HCT116 (cell line): ENCODE results near the gene CENPP. TPM values are rescaled to one million over a fixed set of nuclear protein-coding genes. Genes with fewer than 3 reads are reported as not detected.

ENCODE experiments used
- ATAC-seq: fragments of 200-7000 bp; cut with Tn5 transposase; 2 replicates; pipeline ENCODE4 v1.9.1; 2020; ENCODE audit warnings: mild to moderate bottlenecking, moderate library complexity
- BruUV-seq: library from RNA; stranded (reverse); fragments of 400-500 nt; replicated peaks from 2 replicates; lab custom pipeline; 2021; lab: Mats Ljungman, UMichigan
- CTCF ChIA-PET: fragments of 300-600 bp; sonication (Branson Sonifier 250); formaldehyde crosslinking; loops from one replicate; lab custom pipeline; 2021; ENCODE audit warnings: antibody characterized with exemption; lab: Charles Lee
- POLR2A ChIA-PET: fragments of 300-600, 350-600 bp; sonication (Branson Sonifier 250); formaldehyde crosslinking; loops from one replicate; lab custom pipeline; 2021; ENCODE audit warnings: antibody characterized with exemption; lab: Charles Lee
- RAD21 ChIA-PET, 2 experiments: fragments of 300-600 bp; sonication (Branson Sonifier 250); formaldehyde crosslinking; loops; one replicate each; lab custom pipeline; 2023; ENCODE audit warnings: low total read pairs in 2 of 2; ENCODE audit not compliant: uncharacterized antibody in 2 of 2, unreplicated experiment in 2 of 2, low non-redundant PET in 1 of 2; lab: Charles Lee
- DNase-seq: peaks from one replicate; pipeline ENCODE4 v3.0.0-alpha.2; 2010; ENCODE audit warnings: low read depth, low spot score
- H2AFZ ChIP-seq: fragments of 200-600 bp; shearing (Covaris generic), sonication (generic); 2 replicates; pipeline ENCODE4 v1.6.1; 2017; ENCODE audit warnings: low read depth, mixed run types, mixed read lengths, antibody characterized with exemption, low read length; ENCODE audit not compliant: poor library complexity, severe bottlenecking
- H3K27ac ChIP-seq: 2 replicates; pipeline ENCODE4 v1.5.1; 2012; ENCODE audit warnings: low read depth, low read length
- H3K27me3 ChIP-seq: fragments of 200-600 bp; sonication (generic); 2 replicates; pipeline ENCODE4 v1.6.1; 2016; ENCODE audit warnings: mixed run types, low read length, mixed read lengths; ENCODE audit not compliant: insufficient read depth
- H3K36me3 ChIP-seq, 2 experiments: fragments of 200-500 bp in 1 of 2; fragments of 200-600 bp in 1 of 2; sonication (Bioruptor generic) in 1 of 2; sonication (generic) in 1 of 2; 2 replicates each; pipeline versions ENCODE4 v1.5.1 to v1.6.1; 2014 to 2016; ENCODE audit warnings: low read length in 2 of 2, inconsistent platforms in 1 of 2, mixed read lengths in 1 of 2, mixed run types in 1 of 2; ENCODE audit not compliant: insufficient read depth in 2 of 2, control insufficient read depth in 1 of 2
- H3K4me1 ChIP-seq, 2 experiments: fragments of 200-600 bp in 1 of 2; sonication (generic) in 1 of 2; 2 replicates each; pipeline versions ENCODE4 v1.5.1 to v1.6.1; 2012 to 2017; ENCODE audit warnings: low read length in 2 of 2, inconsistent platforms in 1 of 2, mild to moderate bottlenecking in 1 of 2, mixed read lengths in 1 of 2, mixed run types in 1 of 2, moderate library complexity in 1 of 2; ENCODE audit not compliant: insufficient read depth in 2 of 2, control insufficient read depth in 1 of 2
- H3K4me2 ChIP-seq: fragments of 200-600 bp; sonication (generic); 2 replicates; pipeline ENCODE4 v1.6.1; 2017; ENCODE audit warnings: mixed run types, low read length, mixed read lengths
- H3K4me3 ChIP-seq, 2 experiments: fragments of 200-600 bp in 1 of 2; sonication (generic) in 1 of 2; replicated peaks in 1 of 2; 2 replicates each; pipeline ENCODE4 v1.5.1; 2011 to 2016; ENCODE audit warnings: low read length in 2 of 2, control low read depth in 1 of 2, low read depth in 1 of 2, mild to moderate bottlenecking in 1 of 2, mixed read lengths in 1 of 2, mixed run types in 1 of 2
- H3K79me2 ChIP-seq: fragments of 200-600 bp; sonication (generic); 2 replicates; pipeline ENCODE4 v1.6.1; 2017; ENCODE audit warnings: mild to moderate bottlenecking, mixed run types, low read length, moderate library complexity, mixed read lengths; ENCODE audit not compliant: insufficient read depth
- H3K9ac ChIP-seq: fragments of 200-600 bp; sonication (generic); 2 replicates; pipeline ENCODE4 v1.6.1; 2016; ENCODE audit warnings: low read length, mixed read lengths
- H3K9me2 ChIP-seq: fragments of 200-600 bp; sonication (generic), shearing (Covaris generic); 2 replicates; pipeline ENCODE4 v1.6.1; 2017; ENCODE audit warnings: mixed run types, mild to moderate bottlenecking, moderate library complexity; ENCODE audit not compliant: insufficient read depth
- H3K9me3 ChIP-seq, 2 experiments: fragments of 200-500 bp in 1 of 2; fragments of 200-600 bp in 1 of 2; sonication (Bioruptor generic) in 1 of 2; sonication (generic) in 1 of 2; 2 replicates each; pipeline ENCODE4 v1.6.1; 2014 to 2017; ENCODE audit warnings: low read length in 2 of 2, mixed read lengths in 2 of 2, inconsistent platforms in 1 of 2, low read depth in 1 of 2, mild to moderate bottlenecking in 1 of 2, mixed run types in 1 of 2, moderate library complexity in 1 of 2; ENCODE audit not compliant: control insufficient read depth in 1 of 2, insufficient read depth in 1 of 2
- H4K20me1 ChIP-seq: fragments of 200-600 bp; sonication (generic), shearing (Covaris generic); 2 replicates; pipeline ENCODE4 v1.6.1; 2017; ENCODE audit warnings: mixed run types, mild to moderate bottlenecking, moderate library complexity; ENCODE audit not compliant: insufficient read depth
- CEBPB ChIP-seq: IDR thresholded peaks from 2 replicates; pipeline ENCODE4 v1.6.1; 2012; ENCODE audit warnings: low read depth
- CTCF ChIP-seq, 3 experiments: fragments of 200-600 bp in 1 of 3; sonication (generic) in 1 of 3; IDR thresholded peaks in 2 of 3; conservative IDR thresholded peaks in 1 of 3; 2 replicates each; pipeline ENCODE4 v1.5.1; 2012 to 2017; ENCODE audit warnings: low read depth in 2 of 3, low read length in 2 of 3, antibody characterized with exemption in 1 of 3, borderline replicate concordance in 1 of 3, control low read depth in 1 of 3, mild to moderate bottlenecking in 1 of 3, mixed read lengths in 1 of 3, mixed run types in 1 of 3, moderate library complexity in 1 of 3; ENCODE audit not compliant: insufficient read depth in 1 of 3
- EGR1 ChIP-seq: IDR thresholded peaks from 2 replicates; pipeline ENCODE4 v1.6.1; 2012; ENCODE audit warnings: low read depth
- ELF1 ChIP-seq: IDR thresholded peaks from 2 replicates; pipeline ENCODE4 v1.6.1; 2012; ENCODE audit warnings: low read depth, borderline replicate concordance
- EZH2 ChIP-seq: fragments of 200-600 bp; sonication (generic); IDR thresholded peaks from 2 replicates; pipeline ENCODE4 v1.6.1; 2017; ENCODE audit warnings: antibody characterized with exemption, mixed run types
- EZH2phosphoT487 ChIP-seq: fragments of 200-600 bp; IDR thresholded peaks from 2 replicates; pipeline ENCODE4 v1.6.1; 2018; ENCODE audit warnings: antibody characterized with exemption, borderline replicate concordance
- FOSL1 ChIP-seq: IDR thresholded peaks from 2 replicates; pipeline ENCODE4 v1.6.1; 2012; ENCODE audit warnings: low read depth
- JUND ChIP-seq: IDR thresholded peaks from 2 replicates; pipeline ENCODE4 v1.6.1; 2012
- MAX ChIP-seq: IDR thresholded peaks from 2 replicates; pipeline ENCODE4 v1.6.1; 2012
- POLR2AphosphoS5 ChIP-seq: IDR thresholded peaks from 2 replicates; pipeline ENCODE4 v1.6.1; 2011; ENCODE audit warnings: mild to moderate bottlenecking, low read depth, low read length, moderate library complexity
- RAD21 ChIP-seq: IDR thresholded peaks from 2 replicates; pipeline ENCODE4 v1.6.1; 2012; ENCODE audit warnings: low read depth, mild to moderate bottlenecking
- REST ChIP-seq: IDR thresholded peaks from 2 replicates; pipeline ENCODE4 v1.6.1; 2012; ENCODE audit warnings: low read depth
- SP1 ChIP-seq: IDR thresholded peaks from 2 replicates; pipeline ENCODE4 v1.6.1; 2012; ENCODE audit warnings: low read depth
- TCF7L2 ChIP-seq: IDR thresholded peaks from 2 replicates; pipeline ENCODE4 v1.7.0; 2011; ENCODE audit warnings: borderline replicate concordance, inconsistent platforms; ENCODE audit not compliant: insufficient read depth, insufficient read length; ENCODE audit errors: extremely low read depth
- YY1 ChIP-seq: IDR thresholded peaks from 2 replicates; pipeline ENCODE4 v1.6.1; 2011; ENCODE audit warnings: low read length, low read depth, moderate library complexity, mild to moderate bottlenecking; ENCODE audit not compliant: insufficient replicate concordance; ENCODE audit errors: extremely low read depth
- intact Hi-C: fragments of 100-400 bp; cut with micrococcal nuclease; formaldehyde crosslinking; loops from 2 replicates; pipeline ENCODE4 v1.10.0; 2022
- total RNA-seq: library from RNA; stranded (reverse); gene quantifications from one replicate; pipeline ENCODE4 v1.2.1, GENCODE V29; 2021; ENCODE audit not compliant: unreplicated experiment

The CENPP gene
- total RNA-seq, 1 experiment from 2014 or later, result 7.0 TPM

DNA sequence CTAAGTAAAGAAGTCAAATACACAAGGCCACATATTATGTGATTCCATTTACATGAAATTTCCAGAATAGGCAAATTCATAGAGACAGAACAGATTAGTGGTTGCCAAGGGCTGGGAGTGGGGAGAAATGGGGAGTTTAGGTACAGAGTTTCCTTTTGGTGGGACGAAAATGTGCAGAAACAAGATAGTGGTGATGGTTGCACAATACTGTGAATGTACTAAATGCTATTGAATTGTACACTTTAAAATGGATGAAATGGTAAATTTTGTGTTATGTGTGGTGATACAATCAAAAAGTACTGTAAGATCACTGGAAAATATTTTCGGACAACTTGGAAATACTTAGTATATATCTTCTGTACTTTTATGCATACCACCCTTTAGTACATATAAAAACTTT, 195.1 kb downstream of the CENPP start:
- no peaks in the 10 kb centered on the region for H3K9me3 ChIP-seq
- TF ChIP-seq REST, result no peak
- TF ChIP-seq POLR2AphosphoS5, result no peak
- TF ChIP-seq MAX, result no peak
- TF ChIP-seq FOSL1, result no peak
- no peak for TF ChIP-seq SP1
- TF ChIP-seq YY1, result no peak
- TF ChIP-seq RAD21, result no peak
- TF ChIP-seq EGR1, result no peak
- TF ChIP-seq CEBPB, result no peak
- no peak for TF ChIP-seq EZH2phosphoT487
- TF ChIP-seq JUND, result no peak
- TF ChIP-seq EZH2, result no peak
- no peak for TF ChIP-seq ELF1
- no peak for TF ChIP-seq CTCF (IDR thresholded peaks at IDR 0.05 in 2 of 3, conservative IDR thresholded peaks at IDR 0.05 in 1 of 3; ENCODE audit: borderline replicate concordance in 1 of 3, insufficient read depth in 1 of 3, low read depth in 2 of 3, low read length in 2 of 3)
- TF ChIP-seq TCF7L2, result no peak
- H3K4me2 ChIP-seq, result no peak overlapping the region
- intact Hi-C loops, result no loop called here
- DNase-seq (no peak), ATAC-seq (no peak)
- no peaks in the 10 kb centered on the region for H3K79me2 ChIP-seq
- H4K20me1 ChIP-seq, result no peaks in the 10 kb centered on the region
- no peaks in the 10 kb centered on the region for H3K4me1 ChIP-seq
- no peak overlapping the region for H3K27ac ChIP-seq
- no peaks in the 10 kb centered on the region for H3K9me2 ChIP-seq
- BruUV-seq, result no TSS peak
- ChIA-PET RAD21 (no interaction called here), POLR2A (no interaction called here), CTCF (no interaction called here)
- no peak overlapping the region for H2AFZ ChIP-seq
- no peaks in the 10 kb centered on the region for H3K36me3 ChIP-seq
- H3K9ac ChIP-seq, result no peak overlapping the region
- no peaks in the 10 kb centered on the region for H3K27me3 ChIP-seq
- no peak overlapping the region for H3K4me3 ChIP-seq
